Peyer's patch (tissue), 4 donors: ENCODE measurements around the gene HSD17B14. TPM values are rescaled to one million over a fixed set of nuclear protein-coding genes. Genes with fewer than 3 reads are reported as not detected.
"Not testable (repeated sequence)": the region's sequence is repeated elsewhere in the genome, so short reads cannot be mapped to it uniquely, and the experiment has no call there.

Source experiments
- DNase-seq, 3 donors: peaks; one replicate each; pipeline ENCODE4 v3.0.0-alpha.2; 2017 to 2019
- H3K27ac ChIP-seq, 4 donors: fragments of 200-600 bp; sonication (generic); one replicate each; pipeline ENCODE4 v1.5.1; 2016 to 2019
- H3K27me3 ChIP-seq, 2 donors: fragments of 200-600 bp; sonication (generic); one replicate each; pipeline ENCODE4 v1.5.1; 2019
- H3K36me3 ChIP-seq, 3 donors: fragments of 200-600 bp; sonication (generic); one replicate each; pipeline ENCODE4 v1.5.1; 2016 to 2019
- H3K4me1 ChIP-seq, 4 donors: fragments of 200-600 bp; sonication (generic); one replicate each; pipeline ENCODE4 v1.5.1; 2016 to 2019
- H3K4me3 ChIP-seq, 4 donors: fragments of 200-600 bp; sonication (generic); 1 replicate in 3 of 4; 2 replicates in 1 of 4; pipeline ENCODE4 v1.5.1; 2016 to 2019; ENCODE audit warnings: mild to moderate bottlenecking in 1 of 4
- H3K9me3 ChIP-seq, 4 donors: fragments of 200-600 bp; sonication (generic); one replicate each; pipeline ENCODE4 v1.5.1; 2016 to 2019; ENCODE audit warnings: mild to moderate bottlenecking in 1 of 4
- POLR2A ChIP-seq, 2 donors: fragments of 450-650 bp; IDR thresholded peaks; one replicate each; pipeline ENCODE4 v1.5.1; 2017; ENCODE audit warnings: antibody characterized with exemption in 2 of 2, mild to moderate bottlenecking in 2 of 2, moderate library complexity in 2 of 2
- total RNA-seq, 4 donors: library from RNA; depleted of rRNA; stranded (reverse); fragments of >200 nt; gene quantifications; one replicate each; pipeline ENCODE4 v1.1.0, GENCODE V29; 2016
- TF ChIP-seq, protein P1 (sequence below), 6 experiments: fragments of 450-650 bp in 4 of 6; fragments of 200-600 bp in 2 of 6; sonication (generic) in 1 of 6; IDR thresholded peaks; one replicate each; pipeline ENCODE4 v1.5.1; 2017 to 2019; ENCODE audit warnings: antibody characterized with exemption in 6 of 6, mild to moderate bottlenecking in 3 of 6, moderate library complexity in 1 of 6

The HSD17B14 gene
- total RNA-seq, 4 donors from 2014 or later, result 2.0 to 8.8 (median 2.8) TPM; not detected in 1

DNA sequence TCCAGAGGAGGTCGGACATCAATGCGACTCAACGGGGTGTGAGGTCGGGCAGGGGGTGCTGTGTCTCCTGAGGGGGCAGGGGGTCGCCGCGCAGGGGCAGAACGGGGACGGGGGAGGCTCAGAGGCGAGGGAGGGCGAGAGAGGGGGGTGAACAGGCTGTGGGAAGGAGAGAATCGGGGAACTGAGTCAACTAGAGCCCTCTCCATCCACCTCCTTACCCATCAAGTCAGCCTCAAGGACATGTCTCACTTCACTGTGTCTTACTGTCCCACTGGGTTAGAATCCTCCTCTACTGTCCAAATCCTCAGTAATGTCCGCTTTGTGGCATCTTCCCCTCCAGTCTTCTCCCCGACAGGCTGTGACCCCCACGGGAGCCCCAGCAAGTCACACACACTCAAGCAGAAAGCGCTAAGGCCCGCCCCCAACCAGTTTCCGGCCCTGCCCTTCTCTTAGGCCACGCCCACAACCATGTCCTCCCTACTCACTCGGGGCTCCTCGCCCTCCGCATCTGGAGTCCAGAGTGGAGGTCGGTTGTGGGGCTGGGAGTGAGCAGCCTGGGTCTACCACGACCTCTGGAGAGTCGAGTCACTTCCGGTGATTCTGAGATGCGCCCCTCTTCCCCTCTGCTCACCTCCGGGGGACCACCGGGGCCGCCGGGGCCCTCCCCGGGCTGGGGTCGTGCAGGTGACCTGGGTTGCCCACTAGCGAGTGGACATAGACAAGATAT, 22.9 kb upstream of the HSD17B14 start:
- H3K36me3 ChIP-seq, result no peaks in the 10 kb centered on the region
- peak in 2 of 3 donors; percentile 82 to 85 for DNase-seq
- TF ChIP-seq, protein P1, sequence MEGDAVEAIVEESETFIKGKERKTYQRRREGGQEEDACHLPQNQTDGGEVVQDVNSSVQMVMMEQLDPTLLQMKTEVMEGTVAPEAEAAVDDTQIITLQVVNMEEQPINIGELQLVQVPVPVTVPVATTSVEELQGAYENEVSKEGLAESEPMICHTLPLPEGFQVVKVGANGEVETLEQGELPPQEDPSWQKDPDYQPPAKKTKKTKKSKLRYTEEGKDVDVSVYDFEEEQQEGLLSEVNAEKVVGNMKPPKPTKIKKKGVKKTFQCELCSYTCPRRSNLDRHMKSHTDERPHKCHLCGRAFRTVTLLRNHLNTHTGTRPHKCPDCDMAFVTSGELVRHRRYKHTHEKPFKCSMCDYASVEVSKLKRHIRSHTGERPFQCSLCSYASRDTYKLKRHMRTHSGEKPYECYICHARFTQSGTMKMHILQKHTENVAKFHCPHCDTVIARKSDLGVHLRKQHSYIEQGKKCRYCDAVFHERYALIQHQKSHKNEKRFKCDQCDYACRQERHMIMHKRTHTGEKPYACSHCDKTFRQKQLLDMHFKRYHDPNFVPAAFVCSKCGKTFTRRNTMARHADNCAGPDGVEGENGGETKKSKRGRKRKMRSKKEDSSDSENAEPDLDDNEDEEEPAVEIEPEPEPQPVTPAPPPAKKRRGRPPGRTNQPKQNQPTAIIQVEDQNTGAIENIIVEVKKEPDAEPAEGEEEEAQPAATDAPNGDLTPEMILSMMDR (IDR thresholded peaks at IDR 0.05), result no peak
- TF ChIP-seq POLR2A (IDR thresholded peaks at IDR 0.05), result no peak
- H3K27ac ChIP-seq, result peak overlapping the region in 1 of 4 donors; percentile 49
- H3K9me3 ChIP-seq, result no peaks in the 10 kb centered on the region
- peak overlapping the region; percentile 21 to 39 (median 26) for H3K4me3 ChIP-seq
- H3K4me1 ChIP-seq, result no peaks in the 10 kb centered on the region
- H3K27me3 ChIP-seq, result no peaks in the 10 kb centered on the region

DNA sequence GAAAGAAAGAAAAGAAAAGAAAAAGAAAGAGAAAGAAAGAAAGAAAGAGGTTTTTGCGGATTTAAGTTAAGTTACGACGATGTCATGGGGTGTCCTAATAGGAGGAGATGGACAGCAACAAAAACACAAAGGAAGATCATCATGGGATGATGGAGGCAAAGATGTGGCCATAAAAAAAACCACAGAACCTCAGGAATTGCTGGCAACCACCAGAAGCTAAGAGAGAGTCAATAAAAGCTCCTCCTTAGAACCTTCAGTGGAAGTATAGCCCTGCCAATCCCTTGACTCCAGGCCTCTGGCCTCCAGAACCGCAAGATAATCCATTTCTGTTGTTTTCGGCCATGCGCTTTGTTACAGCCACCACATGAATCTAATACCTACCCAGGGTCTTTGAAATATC, 20.6 kb upstream of the HSD17B14 start:
- Histone ChIP-seq H3K4me3 (no peak overlapping the region), H3K9me3 (no peaks in the 10 kb centered on the region), H3K27me3 (no peaks in the 10 kb centered on the region), H3K4me1 (no peaks in the 10 kb centered on the region), H3K36me3 (no peaks in the 10 kb centered on the region), H3K27ac (no peak overlapping the region)
- DNase-seq, result no peak
- TF ChIP-seq, protein P1 (IDR thresholded peaks at IDR 0.05), result no peak
- TF ChIP-seq POLR2A (IDR thresholded peaks at IDR 0.05), result no peak

DNA sequence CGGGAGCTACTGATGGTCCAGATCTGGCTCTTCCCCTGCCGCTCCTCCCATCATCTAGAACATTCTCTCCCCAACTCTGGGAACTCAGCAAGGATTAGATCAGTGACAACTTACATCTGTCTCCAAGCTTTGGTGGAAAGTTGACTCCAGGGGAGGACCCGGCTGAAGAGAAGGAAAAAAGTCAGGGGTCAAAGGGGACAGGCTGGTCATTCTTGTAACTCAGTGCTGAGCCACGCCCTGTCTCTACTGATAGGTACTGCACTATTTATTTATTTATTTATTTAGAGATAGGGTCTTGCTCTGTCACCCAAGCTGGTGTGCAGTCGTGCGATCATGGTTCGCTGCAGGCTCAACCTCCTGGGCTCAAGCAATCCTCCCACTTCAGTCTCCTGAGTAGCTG, 17.8 kb upstream of the HSD17B14 start:
- H3K4me3 ChIP-seq, result no peak overlapping the region
- H3K27ac ChIP-seq, result no peak overlapping the region
- TF ChIP-seq POLR2A (IDR thresholded peaks at IDR 0.05), result no peak
- TF ChIP-seq, protein P1 (IDR thresholded peaks at IDR 0.05), result no peak
- no peaks in the 10 kb centered on the region for H3K9me3 ChIP-seq
- H3K27me3 ChIP-seq, result no peaks in the 10 kb centered on the region
- no peaks in the 10 kb centered on the region for H3K4me1 ChIP-seq
- H3K36me3 ChIP-seq, result no peaks in the 10 kb centered on the region
- no peak for DNase-seq

DNA sequence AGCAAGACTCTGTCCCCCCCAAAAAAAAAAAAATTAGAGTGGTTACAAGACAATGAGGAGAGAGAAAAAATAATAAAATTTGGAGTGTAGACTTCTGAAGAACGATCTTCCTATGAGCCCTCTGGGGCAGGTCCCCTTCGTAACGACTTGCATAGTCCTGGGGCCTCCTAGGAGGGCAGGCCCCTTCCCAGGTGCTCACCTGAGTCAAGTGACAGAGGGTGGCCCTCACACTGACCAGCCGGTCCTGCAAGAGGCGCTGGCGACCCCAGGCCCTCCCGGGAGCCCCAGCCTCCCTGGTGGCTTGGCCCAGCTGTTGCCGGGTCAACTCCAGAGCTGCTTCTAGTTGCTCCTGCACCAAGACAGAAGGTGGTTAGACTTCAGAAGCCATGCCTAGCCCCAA, 17.2 kb upstream of the HSD17B14 start:
- H3K27ac ChIP-seq, result no peak overlapping the region
- no peaks in the 10 kb centered on the region for H3K4me1 ChIP-seq

DNA sequence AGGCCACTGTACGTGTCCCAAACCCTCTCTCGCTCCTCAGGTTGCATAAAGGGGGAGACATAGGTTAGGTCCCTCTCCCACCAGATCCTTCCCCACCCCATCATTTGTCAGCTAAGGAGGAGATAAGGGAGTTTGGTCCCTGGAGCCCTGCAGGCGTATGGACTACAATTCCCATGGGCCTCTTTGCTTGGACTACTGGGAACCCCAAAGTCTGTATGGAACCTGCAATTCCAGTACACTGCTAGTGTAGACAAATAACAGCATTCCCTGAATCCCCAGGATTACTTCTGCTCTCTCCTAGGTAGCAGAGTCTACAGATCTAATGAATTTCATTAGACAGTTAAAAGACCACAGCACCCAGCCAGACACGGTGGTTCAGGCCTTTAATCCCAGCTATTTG, 16.0 kb upstream of the HSD17B14 start:
- Histone ChIP-seq H3K36me3 (no peaks in the 10 kb centered on the region), H3K27ac (no peak overlapping the region), H3K27me3 (no peaks in the 10 kb centered on the region), H3K4me3 (no peak overlapping the region), H3K4me1 (no peaks in the 10 kb centered on the region), H3K9me3 (no peaks in the 10 kb centered on the region)
- DNase-seq, result no peak
- no peak for TF ChIP-seq POLR2A (IDR thresholded peaks at IDR 0.05)
- TF ChIP-seq, protein P1 (IDR thresholded peaks at IDR 0.05), result no peak

More for the DNA sequence above, 17.2 kb upstream of the HSD17B14 start:
- Histone ChIP-seq H3K27me3 (no peaks in the 10 kb centered on the region), H3K36me3 (no peaks in the 10 kb centered on the region), H3K9me3 (no peaks in the 10 kb centered on the region), H3K4me3 (no peak overlapping the region)
- no peak for DNase-seq
- TF ChIP-seq, protein P1 (IDR thresholded peaks at IDR 0.05), result no peak
- TF ChIP-seq POLR2A (IDR thresholded peaks at IDR 0.05), result no peak

DNA sequence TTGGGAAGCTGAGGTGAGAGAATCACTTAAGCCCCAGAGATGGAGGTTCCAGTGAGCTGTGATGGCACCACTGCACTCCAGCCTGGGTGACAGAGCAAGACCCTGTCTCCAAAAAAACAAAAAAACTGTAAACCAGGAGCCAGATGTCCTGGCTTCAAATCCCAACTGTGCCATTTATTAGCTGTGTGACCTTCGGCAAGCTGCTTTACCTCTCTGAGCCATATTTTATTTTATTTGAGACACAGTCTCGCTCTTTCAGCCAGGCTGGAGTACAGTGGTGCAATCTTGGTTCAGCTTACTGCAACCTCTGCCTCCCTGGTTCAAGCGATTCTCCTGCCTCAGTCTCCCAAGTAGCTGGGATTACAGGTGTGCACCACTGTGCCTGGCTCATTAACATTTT, 10.4 kb upstream of the HSD17B14 start:
- not testable (repeated sequence) for H3K4me1 ChIP-seq, H3K27ac ChIP-seq, H3K27me3 ChIP-seq, H3K4me3 ChIP-seq, DNase-seq, H3K36me3 ChIP-seq, H3K9me3 ChIP-seq
